IPS-20b (cell line): ENCODE results near the gene MYO18B.

Source experiments
- H3K27ac ChIP-seq: one replicate; pipeline ENCODE4 v1.5.1; 2013; ENCODE audit warnings: low read length
- H3K27me3 ChIP-seq: 2 replicates; pipeline ENCODE4 v1.6.1; 2013; ENCODE audit warnings: mild to moderate bottlenecking, low read length, inconsistent platforms; ENCODE audit not compliant: insufficient read depth
- H3K36me3 ChIP-seq: 2 replicates; pipeline ENCODE4 v1.6.1; 2013; ENCODE audit warnings: low read depth, mild to moderate bottlenecking, inconsistent platforms, low read length, moderate library complexity; ENCODE audit not compliant: insufficient read depth
- H3K4me1 ChIP-seq: 2 replicates; pipeline ENCODE4 v1.6.1; 2013; ENCODE audit warnings: mild to moderate bottlenecking, control low read depth, inconsistent platforms, low read length, moderate library complexity; ENCODE audit not compliant: insufficient read depth
- H3K4me3 ChIP-seq: 2 replicates; pipeline ENCODE4 v1.5.1; 2013; ENCODE audit warnings: mild to moderate bottlenecking, low read length, inconsistent platforms
- H3K9ac ChIP-seq: 2 replicates; pipeline ENCODE4 v1.6.1; 2013; ENCODE audit warnings: low read depth, mild to moderate bottlenecking, inconsistent platforms, low read length, moderate library complexity
- H3K9me3 ChIP-seq: 2 replicates; pipeline ENCODE4 v1.6.1; 2013; ENCODE audit warnings: mild to moderate bottlenecking, low read depth, low read length, inconsistent platforms; ENCODE audit not compliant: insufficient read depth

The MYO18B gene

GRCh38 chr22:25753252-25753651 lies 11.3 kb downstream of the MYO18B start:
- Histone ChIP-seq H3K4me3 (no peak overlapping the region), H3K9me3 (no peaks in the 10 kb centered on the region), H3K9ac (no peak overlapping the region), H3K36me3 (no peaks in the 10 kb centered on the region), H3K4me1 (no peaks in the 10 kb centered on the region), H3K27me3 (no peaks in the 10 kb centered on the region), H3K27ac (no peak overlapping the region)

GRCh38 chr22:25754527-25755202 lies 12.7 kb downstream of the MYO18B start:
- H3K27ac ChIP-seq, result no peak overlapping the region
- H3K9ac ChIP-seq, result no peak overlapping the region
- H3K27me3 ChIP-seq, result no peaks in the 10 kb centered on the region
- no peak overlapping the region for H3K4me3 ChIP-seq
- no peaks in the 10 kb centered on the region for H3K9me3 ChIP-seq
- H3K36me3 ChIP-seq, result no peaks in the 10 kb centered on the region
- no peaks in the 10 kb centered on the region for H3K4me1 ChIP-seq

GRCh38 chr22:25757686-25758085 lies 15.7 kb downstream of the MYO18B start:
- no peaks in the 10 kb centered on the region for H3K27me3 ChIP-seq
- H3K27ac ChIP-seq, result no peak overlapping the region
- no peak overlapping the region for H3K9ac ChIP-seq
- no peaks in the 10 kb centered on the region for H3K4me1 ChIP-seq
- no peak overlapping the region for H3K4me3 ChIP-seq
- no peaks in the 10 kb centered on the region for H3K9me3 ChIP-seq
- H3K36me3 ChIP-seq, result no peaks in the 10 kb centered on the region

- no peak overlapping the region for H3K4me3 ChIP-seq
- no peak overlapping the region for H3K9ac ChIP-seq
- no peak overlapping the region for H3K27ac ChIP-seq
- H3K27me3 ChIP-seq, result no peaks in the 10 kb centered on the region
- H3K36me3 ChIP-seq, result no peaks in the 10 kb centered on the region
- no peaks in the 10 kb centered on the region for H3K4me1 ChIP-seq
- no peaks in the 10 kb centered on the region for H3K9me3 ChIP-seq
Measured at GRCh38 chr22:25758316-25758715, 16.3 kb downstream of the MYO18B start.

DNA sequence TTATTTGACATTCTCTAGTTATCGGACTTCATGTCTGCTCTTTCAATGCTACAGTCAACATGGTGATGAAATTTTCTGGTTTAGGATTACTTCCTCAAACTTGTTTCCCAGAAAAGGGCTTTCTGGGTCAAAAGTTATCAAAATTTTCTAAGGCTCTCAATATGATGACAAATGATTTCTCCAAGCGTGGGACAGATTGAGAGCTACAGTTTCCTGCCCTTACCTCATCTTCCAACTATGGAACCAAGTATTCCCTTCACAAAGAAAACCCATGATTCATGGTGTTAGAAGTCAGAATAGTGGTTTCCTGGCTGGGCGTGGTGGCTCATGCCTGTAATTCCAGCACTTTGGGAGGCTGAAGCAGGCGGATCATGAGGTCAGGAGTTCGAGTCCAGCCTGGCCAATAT lies 17.8 kb downstream of the MYO18B start:
- Histone ChIP-seq H3K27me3 (no peaks in the 10 kb centered on the region), H3K9ac (no peak overlapping the region), H3K27ac (no peak overlapping the region), H3K4me1 (no peaks in the 10 kb centered on the region), H3K9me3 (no peaks in the 10 kb centered on the region), H3K36me3 (no peaks in the 10 kb centered on the region), H3K4me3 (no peak overlapping the region)

GRCh38 chr22:25760294-25760693 lies 18.3 kb downstream of the MYO18B start:
- H3K27me3 ChIP-seq, result no peaks in the 10 kb centered on the region
- no peak overlapping the region for H3K9ac ChIP-seq
- no peaks in the 10 kb centered on the region for H3K9me3 ChIP-seq
- H3K4me3 ChIP-seq, result no peak overlapping the region
- H3K36me3 ChIP-seq, result no peaks in the 10 kb centered on the region
- no peak overlapping the region for H3K27ac ChIP-seq
- H3K4me1 ChIP-seq, result no peaks in the 10 kb centered on the region

DNA sequence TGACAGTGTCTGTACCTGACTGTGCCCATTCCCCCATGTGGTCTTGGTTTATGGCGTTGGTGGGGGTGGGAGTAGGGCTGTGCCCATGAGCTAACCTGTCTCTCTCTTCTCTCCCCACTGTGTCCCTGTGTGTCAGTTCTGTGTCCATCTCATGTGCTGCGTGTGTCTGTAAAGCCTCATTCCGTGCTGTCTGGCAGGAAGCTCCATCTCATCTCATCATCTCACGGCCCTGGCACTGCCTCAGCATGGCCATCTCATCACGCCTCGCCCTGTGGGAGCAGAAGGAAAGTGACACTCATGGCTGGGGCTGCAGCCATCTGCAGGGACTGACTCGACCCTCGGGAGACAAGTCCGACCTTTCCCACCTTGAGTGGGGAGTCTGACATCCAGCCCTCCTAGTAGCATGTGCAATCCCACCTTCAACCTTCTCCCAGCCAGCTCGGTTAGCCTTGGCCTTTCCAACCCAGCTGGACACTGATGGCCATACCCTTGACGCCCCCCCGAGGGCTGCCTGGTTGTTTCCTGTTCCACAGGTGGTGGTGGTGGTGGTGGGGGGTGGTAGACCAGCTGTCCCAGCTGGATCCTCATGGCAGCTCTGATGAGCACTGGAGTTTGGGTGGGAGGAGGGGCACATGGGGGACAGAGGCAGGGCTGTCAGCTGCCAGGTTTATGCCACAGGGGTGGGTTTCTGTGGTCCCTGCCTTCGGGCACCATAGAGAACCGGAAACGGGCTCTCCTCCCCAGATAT lies 19.0 kb downstream of the MYO18B start:
- Histone ChIP-seq H3K9ac (no peak overlapping the region), H3K4me1 (no peaks in the 10 kb centered on the region), H3K27ac (no peak overlapping the region), H3K27me3 (no peaks in the 10 kb centered on the region), H3K36me3 (no peaks in the 10 kb centered on the region), H3K4me3 (no peak overlapping the region), H3K9me3 (peaks cover under 1% of the 10 kb centered on the region)

GRCh38 chr22:25762147-25762546 lies 20.2 kb downstream of the MYO18B start:
- no peaks in the 10 kb centered on the region for H3K4me1 ChIP-seq
- H3K9me3 ChIP-seq, result peaks cover 8% of the 10 kb centered on the region
- H3K27me3 ChIP-seq, result no peaks in the 10 kb centered on the region
- H3K36me3 ChIP-seq, result no peaks in the 10 kb centered on the region
- no peak overlapping the region for H3K4me3 ChIP-seq
- no peak overlapping the region for H3K27ac ChIP-seq
- no peak overlapping the region for H3K9ac ChIP-seq

GRCh38 chr22:25763239-25763777 lies 21.3 kb downstream of the MYO18B start:
- H3K36me3 ChIP-seq, result no peaks in the 10 kb centered on the region
- H3K9ac ChIP-seq, result no peak overlapping the region
- no peaks in the 10 kb centered on the region for H3K4me1 ChIP-seq

GRCh38 chr22:25764270-25765015 lies 22.5 kb downstream of the MYO18B start:
- Histone ChIP-seq H3K4me3 (no peak overlapping the region), H3K27ac (no peak overlapping the region), H3K4me1 (no peaks in the 10 kb centered on the region), H3K9ac (no peak overlapping the region), H3K36me3 (no peaks in the 10 kb centered on the region), H3K27me3 (no peaks in the 10 kb centered on the region), H3K9me3 (peaks cover 8% of the 10 kb centered on the region)

More at GRCh38 chr22:25763239-25763777, 21.3 kb downstream of the MYO18B start:
- no peak overlapping the region for H3K4me3 ChIP-seq
- H3K27me3 ChIP-seq, result no peaks in the 10 kb centered on the region
- no peak overlapping the region for H3K27ac ChIP-seq
- H3K9me3 ChIP-seq, result peaks cover 8% of the 10 kb centered on the region

GRCh38 chr22:25765016-25765367 lies 23.0 kb downstream of the MYO18B start:
- Histone ChIP-seq H3K27me3 (no peaks in the 10 kb centered on the region), H3K27ac (no peak overlapping the region), H3K9ac (no peak overlapping the region), H3K9me3 (peaks cover 8% of the 10 kb centered on the region), H3K4me3 (no peak overlapping the region), H3K4me1 (no peaks in the 10 kb centered on the region), H3K36me3 (no peaks in the 10 kb centered on the region)
